ENCODE measurements around the gene MAP3K7CL.

MAP3K7CL gene

DNA sequence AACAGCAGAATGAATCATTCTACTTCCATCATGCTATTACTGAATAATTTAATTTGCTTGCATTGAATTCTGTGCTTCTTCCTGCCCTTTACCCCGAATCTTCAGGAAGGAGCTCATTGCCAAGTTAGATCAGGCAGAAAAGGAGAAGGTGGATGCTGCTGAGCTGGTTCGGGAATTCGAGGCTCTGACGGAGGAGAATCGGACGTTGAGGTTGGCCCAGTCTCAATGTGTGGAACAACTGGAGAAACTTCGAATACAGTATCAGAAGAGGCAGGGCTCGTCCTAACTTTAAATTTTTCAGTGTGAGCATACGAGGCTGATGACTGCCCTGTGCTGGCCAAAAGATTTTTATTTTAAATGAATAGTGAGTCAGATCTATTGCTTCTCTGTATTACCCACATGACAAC is 44.2 kb downstream of the MAP3K7CL start:
- no peak overlapping the region for H3K4me3 ChIP-seq (replicated peaks; ENCODE audit: low read depth, low read length)
- TF ChIP-seq, protein P1, sequence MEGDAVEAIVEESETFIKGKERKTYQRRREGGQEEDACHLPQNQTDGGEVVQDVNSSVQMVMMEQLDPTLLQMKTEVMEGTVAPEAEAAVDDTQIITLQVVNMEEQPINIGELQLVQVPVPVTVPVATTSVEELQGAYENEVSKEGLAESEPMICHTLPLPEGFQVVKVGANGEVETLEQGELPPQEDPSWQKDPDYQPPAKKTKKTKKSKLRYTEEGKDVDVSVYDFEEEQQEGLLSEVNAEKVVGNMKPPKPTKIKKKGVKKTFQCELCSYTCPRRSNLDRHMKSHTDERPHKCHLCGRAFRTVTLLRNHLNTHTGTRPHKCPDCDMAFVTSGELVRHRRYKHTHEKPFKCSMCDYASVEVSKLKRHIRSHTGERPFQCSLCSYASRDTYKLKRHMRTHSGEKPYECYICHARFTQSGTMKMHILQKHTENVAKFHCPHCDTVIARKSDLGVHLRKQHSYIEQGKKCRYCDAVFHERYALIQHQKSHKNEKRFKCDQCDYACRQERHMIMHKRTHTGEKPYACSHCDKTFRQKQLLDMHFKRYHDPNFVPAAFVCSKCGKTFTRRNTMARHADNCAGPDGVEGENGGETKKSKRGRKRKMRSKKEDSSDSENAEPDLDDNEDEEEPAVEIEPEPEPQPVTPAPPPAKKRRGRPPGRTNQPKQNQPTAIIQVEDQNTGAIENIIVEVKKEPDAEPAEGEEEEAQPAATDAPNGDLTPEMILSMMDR (IDR thresholded peaks at IDR 0.05; ENCODE audit: low read length, missing control alignments), result no peak
- DNase-seq (ENCODE audit: low read depth), result peak; percentile 38

DNA sequence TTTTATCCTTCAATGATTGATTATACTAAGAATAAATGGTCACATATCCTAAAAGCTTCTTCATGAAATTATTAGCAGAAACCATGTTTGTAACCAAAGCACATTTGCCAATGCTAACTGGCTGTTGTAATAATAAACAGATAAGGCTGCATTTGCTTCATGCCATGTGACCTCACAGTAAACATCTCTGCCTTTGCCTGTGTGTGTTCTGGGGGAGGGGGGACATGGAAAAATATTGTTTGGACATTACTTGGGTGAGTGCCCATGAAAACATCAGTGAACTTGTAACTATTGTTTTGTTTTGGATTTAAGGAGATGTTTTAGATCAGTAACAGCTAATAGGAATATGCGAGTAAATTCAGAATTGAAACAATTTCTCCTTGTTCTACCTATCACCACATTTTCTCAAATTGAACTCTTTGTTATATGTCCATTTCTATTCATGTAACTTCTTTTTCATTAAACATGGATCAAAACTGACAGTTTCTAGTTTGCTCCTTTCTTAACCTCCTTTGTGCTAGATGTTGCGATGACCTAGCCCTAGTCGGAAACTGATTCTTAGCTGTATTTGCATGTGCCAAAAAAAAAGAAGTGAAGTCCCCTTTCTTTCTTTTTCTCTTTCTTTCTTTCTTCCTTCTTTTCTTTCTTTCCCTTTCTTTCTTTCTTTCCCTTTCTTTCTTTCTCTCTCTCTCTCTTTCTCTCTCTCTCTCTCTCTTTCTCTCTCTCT is 45.1 kb downstream of the MAP3K7CL start:
- peak; percentile 92 for DNase-seq (ENCODE audit: low read depth)
- no peak overlapping the region for H3K4me3 ChIP-seq (replicated peaks; ENCODE audit: low read depth, low read length)
- TF ChIP-seq, protein P1 (IDR thresholded peaks at IDR 0.05; ENCODE audit: low read length, missing control alignments), result no peak

DNA sequence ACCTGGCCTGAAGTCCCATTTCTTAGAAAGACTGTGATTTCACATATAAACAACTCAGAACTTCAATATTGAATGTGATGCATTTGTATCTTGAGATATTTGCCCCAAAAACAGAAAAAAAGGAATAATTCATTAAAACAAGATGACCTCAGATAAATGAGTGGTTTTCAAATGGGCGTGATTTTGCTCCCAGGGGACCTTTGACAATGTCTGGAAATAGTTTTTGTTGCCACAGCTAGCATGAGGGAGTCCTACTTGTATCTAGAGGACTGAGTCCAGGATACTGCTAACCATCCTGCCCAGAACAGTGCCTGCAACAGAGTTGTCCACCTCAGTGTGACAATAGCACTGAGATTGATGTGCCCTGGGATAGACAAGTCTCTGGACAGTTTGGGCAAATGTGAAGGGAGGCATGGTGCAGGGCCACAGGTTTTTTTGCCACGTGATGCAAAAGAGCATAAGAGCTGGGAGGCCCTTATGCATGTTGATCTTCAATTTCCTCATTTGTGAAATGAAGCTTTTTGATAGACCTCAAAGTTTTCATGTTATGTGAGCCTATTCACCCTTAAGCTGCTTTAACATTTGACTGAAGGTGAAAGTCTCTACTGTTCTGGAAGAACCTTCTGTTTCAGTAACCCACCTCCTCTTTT is 46.2 kb downstream of the MAP3K7CL start:
- TF ChIP-seq, protein P1 (IDR thresholded peaks at IDR 0.05; ENCODE audit: low read length, missing control alignments), result no peak
- H3K4me3 ChIP-seq (replicated peaks; ENCODE audit: low read depth, low read length), result no peak overlapping the region
- no peak for DNase-seq (ENCODE audit: low read depth)

DNA sequence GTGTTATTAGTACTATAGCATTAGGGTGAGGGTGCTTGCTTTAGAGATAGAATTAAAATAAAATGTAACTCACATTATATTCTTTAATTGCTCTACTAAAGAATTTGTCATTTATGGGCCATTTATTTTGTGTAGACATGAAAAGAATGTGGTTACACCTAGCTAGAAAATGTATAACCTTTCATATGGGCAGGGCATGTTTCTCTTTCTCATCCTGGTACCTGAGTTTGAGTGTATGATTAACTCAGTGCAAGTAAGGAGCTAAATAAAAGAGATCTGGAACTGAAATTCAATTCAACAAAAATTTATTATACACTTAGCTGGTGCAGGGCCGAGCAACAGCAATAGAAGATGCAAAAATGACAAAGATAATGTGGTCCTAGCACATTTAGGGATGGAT is 47.4 kb downstream of the MAP3K7CL start:
- no peak for DNase-seq (ENCODE audit: low read depth)
- no peak overlapping the region for H3K4me3 ChIP-seq (replicated peaks; ENCODE audit: low read depth, low read length)
- TF ChIP-seq, protein P1 (IDR thresholded peaks at IDR 0.05; ENCODE audit: low read length, missing control alignments), result no peak

DNA sequence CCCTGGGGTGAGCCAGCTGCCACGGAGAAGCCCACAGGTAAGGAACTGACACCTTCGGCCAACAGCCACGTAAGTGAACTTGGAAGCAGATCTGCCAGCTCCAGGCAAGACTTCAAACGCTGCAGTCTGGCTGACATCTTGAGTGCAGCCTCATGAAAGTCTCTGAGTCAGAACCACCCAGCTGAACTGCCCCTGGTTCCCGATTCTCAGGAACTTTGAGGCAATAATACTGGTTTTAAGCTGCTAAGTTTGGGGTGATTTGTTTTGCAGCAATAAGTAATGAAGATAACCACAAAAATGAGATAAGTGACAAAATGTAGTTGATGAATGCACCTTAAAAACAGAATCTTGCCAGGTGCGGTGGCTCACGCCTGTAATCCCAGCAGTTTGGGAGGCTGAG is 48.5 kb downstream of the MAP3K7CL start:
- TF ChIP-seq, protein P1 (IDR thresholded peaks at IDR 0.05; ENCODE audit: low read length, missing control alignments), result no peak
- H3K4me3 ChIP-seq (replicated peaks; ENCODE audit: low read depth, low read length), result no peak overlapping the region
- DNase-seq (ENCODE audit: low read depth), result no peak

DNA sequence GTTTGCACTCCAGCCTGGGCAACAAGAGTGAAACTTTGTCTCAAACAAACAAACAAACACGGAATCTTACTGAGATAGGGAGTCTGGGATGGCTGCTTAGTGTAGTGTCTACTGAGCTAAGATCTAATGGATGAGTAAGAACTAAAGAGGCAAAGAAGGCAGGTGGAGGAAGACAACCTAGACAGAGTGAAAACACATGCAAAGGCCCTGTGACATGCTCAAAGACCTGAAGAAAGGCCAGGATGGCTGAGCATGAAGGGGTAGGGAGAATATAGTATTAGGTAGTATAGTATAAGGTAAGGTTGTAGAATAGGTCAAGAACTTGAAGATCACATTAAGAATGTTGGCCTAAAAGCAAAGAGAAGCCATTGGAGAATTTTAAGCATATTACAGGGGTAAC is 49.1 kb downstream of the MAP3K7CL start:
- H3K4me3 ChIP-seq (replicated peaks; ENCODE audit: low read depth, low read length), result no peak overlapping the region
- DNase-seq (ENCODE audit: low read depth), result no peak
- TF ChIP-seq, protein P1 (IDR thresholded peaks at IDR 0.05; ENCODE audit: low read length, missing control alignments), result no peak

All from fibroblast of pulmonary artery (primary cell).